ENCODE measurements around the gene MON1B.
"Not testable (repeated sequence)": the region's sequence is repeated elsewhere in the genome, so short reads cannot be mapped to it uniquely, and the experiment has no call there.

GRCh38 chr16:77165536-77166236 lies 25.3 kb upstream of the MON1B start:
- TF ChIP-seq CTCF, POLR2A (IDR thresholded peaks at IDR 0.05): not testable (repeated sequence)

All from right lobe of liver (tissue), 4 donors.